Stimulated activated naive CD8-positive, alpha-beta T cell treated with anti-CD3 and anti-CD28 coated beads, Interleukin-15, Interleukin-2, amounts not matched to agents 100 U/mL and 50 U/mL, for 24 hours (primary cell): ENCODE measurements around the gene CELSR3.

Experiments used
- ATAC-seq: fragments of 150-1000 bp; cut with Tn5 transposase; one replicate; pipeline ENCODE4 v1.10.0; 2021
- DNase-seq: peaks from one replicate; pipeline ENCODE4 v3.0.0; 2021

Gene CELSR3, protein sequence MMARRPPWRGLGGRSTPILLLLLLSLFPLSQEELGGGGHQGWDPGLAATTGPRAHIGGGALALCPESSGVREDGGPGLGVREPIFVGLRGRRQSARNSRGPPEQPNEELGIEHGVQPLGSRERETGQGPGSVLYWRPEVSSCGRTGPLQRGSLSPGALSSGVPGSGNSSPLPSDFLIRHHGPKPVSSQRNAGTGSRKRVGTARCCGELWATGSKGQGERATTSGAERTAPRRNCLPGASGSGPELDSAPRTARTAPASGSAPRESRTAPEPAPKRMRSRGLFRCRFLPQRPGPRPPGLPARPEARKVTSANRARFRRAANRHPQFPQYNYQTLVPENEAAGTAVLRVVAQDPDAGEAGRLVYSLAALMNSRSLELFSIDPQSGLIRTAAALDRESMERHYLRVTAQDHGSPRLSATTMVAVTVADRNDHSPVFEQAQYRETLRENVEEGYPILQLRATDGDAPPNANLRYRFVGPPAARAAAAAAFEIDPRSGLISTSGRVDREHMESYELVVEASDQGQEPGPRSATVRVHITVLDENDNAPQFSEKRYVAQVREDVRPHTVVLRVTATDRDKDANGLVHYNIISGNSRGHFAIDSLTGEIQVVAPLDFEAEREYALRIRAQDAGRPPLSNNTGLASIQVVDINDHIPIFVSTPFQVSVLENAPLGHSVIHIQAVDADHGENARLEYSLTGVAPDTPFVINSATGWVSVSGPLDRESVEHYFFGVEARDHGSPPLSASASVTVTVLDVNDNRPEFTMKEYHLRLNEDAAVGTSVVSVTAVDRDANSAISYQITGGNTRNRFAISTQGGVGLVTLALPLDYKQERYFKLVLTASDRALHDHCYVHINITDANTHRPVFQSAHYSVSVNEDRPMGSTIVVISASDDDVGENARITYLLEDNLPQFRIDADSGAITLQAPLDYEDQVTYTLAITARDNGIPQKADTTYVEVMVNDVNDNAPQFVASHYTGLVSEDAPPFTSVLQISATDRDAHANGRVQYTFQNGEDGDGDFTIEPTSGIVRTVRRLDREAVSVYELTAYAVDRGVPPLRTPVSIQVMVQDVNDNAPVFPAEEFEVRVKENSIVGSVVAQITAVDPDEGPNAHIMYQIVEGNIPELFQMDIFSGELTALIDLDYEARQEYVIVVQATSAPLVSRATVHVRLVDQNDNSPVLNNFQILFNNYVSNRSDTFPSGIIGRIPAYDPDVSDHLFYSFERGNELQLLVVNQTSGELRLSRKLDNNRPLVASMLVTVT (N-terminal part only)

DNA sequence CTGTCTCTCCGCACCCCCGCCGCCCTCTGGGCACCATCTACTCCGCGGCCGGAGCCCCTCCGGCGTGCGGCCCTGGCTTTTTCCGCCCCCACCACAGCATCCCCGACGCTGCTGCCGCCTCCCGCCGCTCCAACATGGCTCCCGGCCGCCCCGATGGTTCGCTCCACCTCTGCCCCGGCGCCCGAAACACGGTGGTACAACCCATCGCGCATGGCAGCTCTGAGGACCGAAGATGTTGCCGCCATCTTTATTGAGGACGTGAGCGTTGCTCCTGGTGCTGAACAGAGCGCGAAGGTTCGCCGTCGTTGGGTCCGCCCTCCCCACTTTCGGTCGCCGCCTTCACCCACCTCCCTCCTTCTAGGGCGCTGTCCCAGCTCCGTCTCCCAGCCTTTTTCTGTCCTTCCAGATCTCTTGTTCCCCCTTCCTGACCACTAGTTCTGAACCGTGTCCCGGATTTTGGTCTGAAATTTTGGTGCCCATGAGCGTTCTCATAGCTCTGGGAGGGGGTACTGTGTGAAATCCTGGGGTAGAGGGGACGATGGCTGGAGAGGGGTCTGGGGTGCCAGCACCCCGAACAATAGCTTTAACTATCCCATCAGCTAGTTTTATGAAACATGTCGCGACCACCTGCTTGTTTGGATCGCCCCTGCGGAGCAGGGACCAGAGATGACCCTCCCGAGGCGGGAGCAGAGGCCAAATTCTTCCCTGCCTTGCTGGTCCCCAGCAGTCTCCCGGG, at the start of gene CELSR3:
TSS of gene CELSR3 (minus strand) at position 134 of the 736 bp plus-strand sequence. CDS start 252 bp downstream, outside the sequence.
- ATAC-seq = peak; percentile 30

DNA sequence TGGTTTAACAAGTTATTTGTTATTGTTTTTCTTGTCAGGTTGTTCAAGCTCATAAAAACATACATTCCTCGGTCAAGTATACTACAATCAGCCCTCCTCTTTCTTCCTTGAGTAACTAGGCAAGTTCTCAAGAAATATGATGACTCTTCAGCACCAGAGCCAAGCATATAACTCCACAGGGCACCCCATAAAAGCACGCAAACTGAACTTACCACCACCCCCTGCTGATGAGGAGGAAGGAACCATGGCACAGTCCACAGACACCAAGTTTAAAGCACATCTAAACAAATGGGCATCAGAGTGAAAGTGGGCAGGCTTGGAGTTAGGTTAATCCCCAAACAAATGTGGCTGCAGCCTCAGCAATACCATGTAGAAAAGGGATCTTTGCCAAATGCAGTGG, 49.0 kb upstream of the CELSR3 start:
- no peak for DNase-seq
- no peak for ATAC-seq

More for the DNA sequence above, at the start of gene CELSR3:
- peak; percentile 69 for DNase-seq

- DNase-seq = no peak
- no peak for ATAC-seq
These were observed 46.4 kb upstream of the CELSR3 start for GRCh38 chr3:48709051-48709461.

DNA sequence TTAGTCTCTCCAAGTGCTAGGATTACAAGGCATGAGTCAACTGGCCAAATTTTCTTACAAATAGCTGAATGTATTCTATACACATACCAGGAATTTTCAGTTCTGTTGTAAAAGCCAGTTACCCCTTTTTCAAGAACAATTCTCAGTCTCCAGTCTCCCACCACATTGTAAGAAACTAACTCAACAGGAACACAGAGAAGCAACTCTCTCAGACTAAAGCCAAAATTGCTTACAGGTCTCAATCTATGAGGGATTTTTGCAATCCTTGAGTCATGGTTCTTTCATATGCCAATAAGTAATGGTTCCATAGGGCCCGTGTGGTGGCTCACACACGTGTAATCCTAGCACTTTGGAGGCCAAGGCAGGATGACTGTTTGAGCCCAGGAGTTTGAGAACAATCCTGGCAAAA, 45.8 kb upstream of the CELSR3 start:
- ATAC-seq = peak; percentile 45
- DNase-seq = no peak

- DNase-seq (no peak), ATAC-seq (no peak)
These were observed 44.5 kb upstream of the CELSR3 start for GRCh38 chr3:48707157-48707556.

DNA sequence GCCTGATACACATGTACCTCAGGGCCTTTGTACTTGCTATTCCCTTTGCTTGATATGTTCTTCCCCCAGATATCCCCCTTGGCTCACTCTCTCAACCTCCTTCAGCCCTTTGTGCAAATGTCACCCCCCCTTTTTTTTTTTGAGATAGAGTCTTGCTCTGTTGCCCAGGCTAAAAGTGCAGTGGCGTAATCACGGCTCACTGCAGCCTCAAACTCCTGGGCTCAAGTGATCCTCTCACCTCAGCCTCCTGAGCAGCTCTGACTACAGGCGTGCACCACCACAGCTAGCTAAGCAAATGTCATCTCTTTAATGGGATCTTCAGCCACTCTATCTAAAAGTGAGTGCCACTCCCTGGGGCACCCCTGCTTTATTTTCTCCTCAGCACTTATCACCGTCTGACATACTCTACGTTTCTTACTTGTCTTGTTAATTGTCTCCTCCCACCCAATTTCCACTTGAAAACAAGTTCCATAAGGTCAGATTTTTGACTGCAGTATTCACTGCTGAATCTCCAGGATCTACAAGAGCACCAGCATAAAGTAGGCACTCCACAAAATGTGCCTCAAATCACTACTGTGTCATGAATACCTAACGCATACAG, 39.7 kb upstream of the CELSR3 start:
- ATAC-seq = peak; percentile 32
- no peak for DNase-seq

DNA sequence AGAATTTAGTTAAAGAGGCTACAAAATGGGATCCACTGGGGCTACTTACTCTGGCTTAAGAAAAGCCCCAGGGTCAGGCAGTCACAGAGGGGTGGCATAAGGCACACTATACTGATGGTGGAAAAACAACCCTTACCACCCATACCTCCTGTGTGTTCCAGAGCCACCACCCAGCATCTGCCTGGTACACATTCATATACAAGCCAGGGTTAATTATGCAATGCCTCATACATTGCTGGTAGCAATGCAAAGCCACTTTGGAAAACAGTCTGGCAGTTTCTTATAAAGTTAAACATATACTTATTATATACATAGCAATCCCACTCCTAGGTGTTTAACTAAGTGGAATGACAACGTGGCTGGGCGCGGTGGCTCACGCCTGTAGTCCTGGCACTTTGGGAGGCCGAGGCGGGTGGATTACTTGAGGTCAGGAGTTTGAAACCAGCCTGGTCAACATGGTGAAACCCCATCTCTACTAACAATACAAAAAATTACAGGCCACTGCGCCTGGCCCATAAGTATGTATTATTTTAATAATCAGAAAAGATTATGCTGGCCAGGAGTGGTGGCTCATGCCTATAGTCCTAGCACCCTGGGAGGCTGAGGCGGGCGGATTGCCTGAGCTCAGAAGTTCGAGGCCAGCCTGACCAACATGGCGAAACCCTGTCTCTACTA, 38.2 kb upstream of the CELSR3 start:
- ATAC-seq = no peak

DNA sequence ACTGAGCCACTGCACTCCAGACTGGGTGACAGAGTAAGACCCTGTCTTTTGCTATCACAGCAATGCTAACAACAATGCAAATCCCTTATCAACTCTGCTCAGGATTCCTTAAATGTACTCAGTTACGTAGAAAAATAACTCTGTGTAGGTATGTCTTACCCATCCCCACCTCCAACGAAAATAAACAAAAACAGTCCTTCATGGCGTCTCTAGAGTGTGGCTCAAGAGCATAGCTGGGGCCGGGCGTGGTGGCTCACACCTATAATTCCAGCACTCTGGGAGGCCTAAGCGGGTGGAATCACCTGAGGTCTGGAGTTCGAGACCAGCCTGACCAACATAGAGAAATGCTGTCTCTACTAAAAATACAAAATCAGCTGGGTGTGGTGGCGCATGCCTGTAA, 36.2 kb upstream of the CELSR3 start:
- DNase-seq (no peak), ATAC-seq (no peak)

More for the DNA sequence above, 38.2 kb upstream of the CELSR3 start:
- no peak for DNase-seq

GRCh38 chr3:48697952-48698351, 35.3 kb upstream of the CELSR3 start:
- no peak for ATAC-seq
- DNase-seq = no peak

DNA sequence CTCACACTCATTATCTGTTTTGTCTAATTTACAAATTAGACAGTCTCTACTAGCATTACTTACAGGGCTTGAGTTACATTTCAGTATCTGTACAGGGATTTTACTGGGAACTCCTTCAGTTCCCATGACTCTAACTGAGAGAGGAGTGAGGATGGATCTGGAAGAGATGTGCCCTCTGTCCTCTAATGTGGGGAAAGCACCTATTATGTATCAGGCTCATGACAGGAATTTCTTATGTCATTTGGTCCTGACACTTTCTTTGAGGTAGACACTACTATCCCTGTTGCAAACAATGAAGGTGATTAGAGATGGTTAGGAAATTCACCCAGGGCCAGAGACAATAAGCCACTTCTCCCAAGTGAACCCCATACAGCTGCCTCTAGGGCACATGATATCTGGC, 33.9 kb upstream of the CELSR3 start:
- DNase-seq = no peak

GRCh38 chr3:48696156-48696555, 33.5 kb upstream of the CELSR3 start:
- no peak for DNase-seq

More for the DNA sequence above, 33.9 kb upstream of the CELSR3 start:
- ATAC-seq = no peak

GRCh38 chr3:48695393-48695753, 32.7 kb upstream of the CELSR3 start:
- DNase-seq = no peak

More at GRCh38 chr3:48696156-48696555, 33.5 kb upstream of the CELSR3 start:
- ATAC-seq = no peak

GRCh38 chr3:48694610-48695392, 32.1 kb upstream of the CELSR3 start:
- DNase-seq (no peak), ATAC-seq (no peak)

More at GRCh38 chr3:48695393-48695753, 32.7 kb upstream of the CELSR3 start:
- no peak for ATAC-seq

- no peak for ATAC-seq
- DNase-seq = no peak
These were observed 31.1 kb upstream of the CELSR3 start for GRCh38 chr3:48693826-48694225.

DNA sequence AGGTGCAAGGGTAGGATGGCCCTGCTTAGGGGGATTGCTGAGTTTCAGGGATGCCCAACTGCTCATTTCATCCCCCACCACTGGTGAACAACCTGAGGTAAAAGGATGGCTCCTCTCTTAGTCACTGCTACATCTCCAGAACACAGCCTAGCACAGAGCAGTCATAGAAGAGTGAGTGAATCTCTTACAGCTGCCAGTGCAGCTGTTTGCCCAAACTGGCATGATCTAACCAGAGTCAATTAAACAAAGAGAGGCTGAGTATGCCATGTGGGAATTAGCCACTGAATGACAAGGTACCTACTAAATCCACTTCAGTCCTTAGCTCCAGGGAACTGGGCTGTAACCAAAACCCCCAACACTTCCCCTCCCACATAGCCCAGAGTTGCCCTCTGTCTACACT, 29.9 kb upstream of the CELSR3 start:
- no peak for ATAC-seq
- no peak for DNase-seq

DNA sequence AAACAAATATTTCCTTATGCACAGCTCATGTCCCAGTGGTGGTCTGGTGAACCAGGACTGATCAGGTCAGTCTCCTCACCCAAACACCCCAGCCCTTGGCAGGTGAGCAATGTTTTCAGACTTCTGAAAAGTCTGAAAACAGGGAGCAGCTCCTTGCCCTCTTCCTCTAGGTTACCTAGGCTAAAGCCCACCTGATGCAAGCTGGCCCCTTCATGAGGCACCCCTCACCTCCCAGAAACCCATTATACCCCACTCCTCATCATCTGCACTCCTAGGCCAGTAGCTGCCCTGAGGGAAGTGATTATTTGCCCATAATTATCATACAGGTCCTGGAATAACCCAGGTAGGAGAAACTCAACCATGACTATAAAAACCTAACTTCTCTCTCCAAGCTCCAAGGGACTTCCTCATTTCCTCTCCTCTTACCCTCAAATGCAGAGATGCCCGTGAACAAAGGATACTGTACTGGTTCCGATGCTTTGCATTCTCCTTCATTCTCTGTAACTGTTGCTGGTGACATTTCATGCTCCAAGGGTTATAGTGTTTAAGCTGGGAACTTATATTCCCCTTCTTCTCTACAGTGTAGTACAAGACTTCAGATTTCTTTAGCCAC, 28.3 kb upstream of the CELSR3 start:
- no peak for DNase-seq
- ATAC-seq = no peak

GRCh38 chr3:48689384-48689783, 26.7 kb upstream of the CELSR3 start:
- DNase-seq = no peak
- no peak for ATAC-seq

- DNase-seq (no peak), ATAC-seq (no peak)
These were observed 26.0 kb upstream of the CELSR3 start for GRCh38 chr3:48688737-48689075.

- ATAC-seq (no peak), DNase-seq (no peak)
These were observed 25.5 kb upstream of the CELSR3 start for GRCh38 chr3:48688032-48688736.
